Measurements from ENCODE around the gene GIPC3.
A peak's percentile ranks its signal among the peaks of the same experiment; 100 is the strongest.

DNA sequence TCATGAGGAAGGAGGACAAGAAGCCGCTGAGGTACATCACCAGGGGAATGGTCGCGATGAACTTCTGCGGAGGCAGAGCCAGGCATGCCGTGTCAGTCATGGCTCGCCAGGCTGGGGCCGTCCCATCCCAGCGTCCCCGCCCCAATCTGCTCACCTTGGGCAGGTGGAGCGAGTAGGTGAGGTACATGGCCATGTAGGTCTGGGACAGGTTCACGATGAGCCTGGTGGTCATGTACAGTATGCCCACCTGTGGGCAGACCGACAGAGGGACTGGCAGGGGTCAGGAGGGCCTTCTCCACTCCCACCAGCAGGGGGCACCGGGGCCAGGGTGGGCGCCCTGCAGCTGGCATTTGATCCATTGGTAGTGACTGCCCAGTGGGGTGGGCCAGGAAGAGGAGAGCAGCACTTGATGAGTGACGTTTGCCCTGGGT, 38.0 kb upstream of the GIPC3 start:
- TF ChIP-seq CTCF (IDR thresholded peaks at IDR 0.05) = peak; percentile 31 to 39 (median 34)
- TF ChIP-seq POLR2A (IDR thresholded peaks at IDR 0.05) = no peak

Data from right lobe of liver (tissue), 4 donors.